HEK293 (cell line): ENCODE results near the gene IFRD2.
A peak's percentile ranks its signal among the peaks of the same experiment; 100 is the strongest.

Experiments
- CTCF ChIA-PET: fragments of 350-600 bp; formaldehyde crosslinking; extraction: SDS; loops from one replicate; lab custom pipeline; 2021; ENCODE audit warnings: antibody characterized with exemption; lab: Yijun Ruan, JAX
- POLR2A ChIA-PET: fragments of 300-600 bp; formaldehyde crosslinking; extraction: SDS; loops from one replicate; lab custom pipeline; 2020; ENCODE audit warnings: antibody characterized with exemption, inconsistent platforms; lab: Yijun Ruan, JAX
- H3K27ac ChIP-seq: fragments of 200-500 bp; sonication (Bioruptor generic); 2 replicates; pipeline ENCODE4 v1.5.1; 2014; ENCODE audit warnings: low read depth, low read length, control low read depth, inconsistent platforms; ENCODE audit errors: extremely low read depth
- H3K36me3 ChIP-seq, 2 experiments: fragments of 200-500 bp in 1 of 2; sonication (Bioruptor generic) in 1 of 2; 1 replicate in 1 of 2; 2 replicates in 1 of 2; pipeline ENCODE4 v1.5.1; 2014 to 2017; ENCODE audit warnings: inconsistent platforms in 2 of 2, low read length in 2 of 2; ENCODE audit not compliant: control insufficient read depth in 2 of 2, insufficient read depth in 1 of 2
- H3K4me1 ChIP-seq: fragments of 200-500 bp; sonication (Bioruptor generic); 2 replicates; pipeline ENCODE4 v1.5.1; 2014; ENCODE audit warnings: mild to moderate bottlenecking, low read length, inconsistent platforms; ENCODE audit not compliant: control insufficient read depth, insufficient read depth
- H3K4me3 ChIP-seq: 2 replicates; pipeline ENCODE4 v1.5.1; 2011; ENCODE audit warnings: low read depth, mild to moderate bottlenecking, control low read depth, low read length, moderate library complexity
- H3K9me3 ChIP-seq: fragments of 200-500 bp; sonication (Bioruptor generic); 2 replicates; pipeline ENCODE4 v1.5.1; 2014; ENCODE audit warnings: low read depth, low read length, inconsistent platforms; ENCODE audit not compliant: control insufficient read depth, insufficient read depth
- ELK4 ChIP-seq: IDR thresholded peaks from 2 replicates; pipeline ENCODE4 v1.6.1; 2011; ENCODE audit warnings: mild to moderate bottlenecking, low read depth, low read length, borderline replicate concordance
- GFI1B ChIP-seq: fragments of 450-650 bp; formaldehyde crosslinking; IDR thresholded peaks from 2 replicates; pipeline ENCODE4 v1.5.1; 2016; ENCODE audit warnings: missing biosample characterization, missing genetic modification characterization
- GLIS2 ChIP-seq: fragments of 450-650 bp; formaldehyde crosslinking; IDR thresholded peaks from 2 replicates; pipeline ENCODE4 v1.5.1; 2016; ENCODE audit warnings: missing biosample characterization, missing genetic modification characterization
- KLF1 ChIP-seq: fragments of 450-650 bp; formaldehyde crosslinking; IDR thresholded peaks from 2 replicates; pipeline ENCODE4 v1.5.1; 2016; ENCODE audit warnings: missing biosample characterization, missing genetic modification characterization
- KLF10 ChIP-seq: fragments of 450-650 bp; IDR thresholded peaks from 2 replicates; pipeline ENCODE4 v1.5.1; 2018; ENCODE audit warnings: missing biosample characterization, mild to moderate bottlenecking, missing genetic modification characterization
- KLF7 ChIP-seq: fragments of 450-650 bp; formaldehyde crosslinking; IDR thresholded peaks from 2 replicates; pipeline ENCODE4 v1.5.1; 2016; ENCODE audit warnings: missing biosample characterization, missing genetic modification characterization, borderline replicate concordance
- PATZ1 ChIP-seq: fragments of 450-650 bp; formaldehyde crosslinking; IDR thresholded peaks from 2 replicates; pipeline ENCODE4 v1.5.1; 2016; ENCODE audit warnings: missing biosample characterization, missing genetic modification characterization
- PBX3 ChIP-seq: sonication (generic); formaldehyde crosslinking; IDR thresholded peaks from 2 replicates; pipeline ENCODE4 v1.8.1; 2022; ENCODE audit warnings: mild to moderate bottlenecking, moderate library complexity, missing genetic modification reagents
- RBAK ChIP-seq: fragments of 450-650 bp; formaldehyde crosslinking; IDR thresholded peaks from 2 replicates; pipeline ENCODE4 v1.5.1; 2016; ENCODE audit warnings: missing biosample characterization, missing genetic modification characterization
- SP3 ChIP-seq: fragments of 450-650 bp; formaldehyde crosslinking; IDR thresholded peaks from 2 replicates; pipeline ENCODE4 v1.5.1; 2016; ENCODE audit warnings: missing biosample characterization, missing genetic modification characterization
- SP7 ChIP-seq: fragments of 450-650 bp; formaldehyde crosslinking; IDR thresholded peaks from 2 replicates; pipeline ENCODE4 v1.5.1; 2016; ENCODE audit warnings: missing biosample characterization, missing genetic modification characterization
- TRIM28 ChIP-seq: IDR thresholded peaks from 2 replicates; pipeline ENCODE4 v1.6.1; 2011; ENCODE audit warnings: low read length, control low read depth, borderline replicate concordance
- ZBTB48 ChIP-seq: fragments of 450-650 bp; formaldehyde crosslinking; IDR thresholded peaks from 2 replicates; pipeline ENCODE4 v1.5.1; 2016; ENCODE audit warnings: missing biosample characterization, missing genetic modification characterization
- ZFP3 ChIP-seq: fragments of 450-650 bp; formaldehyde crosslinking; IDR thresholded peaks from 2 replicates; pipeline ENCODE4 v1.5.1; 2016; ENCODE audit warnings: low read depth, missing biosample characterization, missing genetic modification characterization
- ZFP69B ChIP-seq: fragments of 450-650 bp; formaldehyde crosslinking; IDR thresholded peaks from 2 replicates; pipeline ENCODE4 v1.5.1; 2016; ENCODE audit warnings: missing biosample characterization, missing genetic modification characterization
- ZNF132 ChIP-seq: fragments of 450-650 bp; formaldehyde crosslinking; IDR thresholded peaks from 2 replicates; pipeline ENCODE4 v1.5.1; 2017; ENCODE audit warnings: missing biosample characterization, missing genetic modification characterization, borderline replicate concordance
- ZNF133 ChIP-seq: fragments of 450-650 bp; formaldehyde crosslinking; IDR thresholded peaks from 2 replicates; pipeline ENCODE4 v1.5.1; 2016; ENCODE audit warnings: missing biosample characterization, missing genetic modification characterization
- ZNF140 ChIP-seq: fragments of 450-650 bp; formaldehyde crosslinking; IDR thresholded peaks from 2 replicates; pipeline ENCODE4 v1.5.1; 2016; ENCODE audit warnings: missing biosample characterization, missing genetic modification characterization
- ZNF157 ChIP-seq: fragments of 450-650 bp; formaldehyde crosslinking; IDR thresholded peaks from 2 replicates; pipeline ENCODE4 v1.5.1; 2016; ENCODE audit warnings: missing biosample characterization, missing genetic modification characterization
- ZNF202 ChIP-seq: fragments of 450-650 bp; formaldehyde crosslinking; IDR thresholded peaks from 2 replicates; pipeline ENCODE4 v1.5.1; 2016; ENCODE audit warnings: missing biosample characterization, missing genetic modification characterization, borderline replicate concordance
- ZNF324 ChIP-seq: fragments of 450-650 bp; formaldehyde crosslinking; IDR thresholded peaks from 2 replicates; pipeline ENCODE4 v1.5.1; 2016; ENCODE audit warnings: missing biosample characterization, missing genetic modification characterization
- ZNF335 ChIP-seq: fragments of 450-650 bp; formaldehyde crosslinking; conservative IDR thresholded peaks from 2 replicates; pipeline ENCODE4 v1.5.1; 2016; ENCODE audit warnings: missing biosample characterization, missing genetic modification characterization
- ZNF416 ChIP-seq: fragments of 450-650 bp; formaldehyde crosslinking; IDR thresholded peaks from 2 replicates; pipeline ENCODE4 v1.5.1; 2016; ENCODE audit warnings: missing biosample characterization, missing genetic modification characterization
- ZNF473 ChIP-seq: fragments of 450-650 bp; formaldehyde crosslinking; IDR thresholded peaks from 2 replicates; pipeline ENCODE4 v1.5.1; 2017; ENCODE audit warnings: missing biosample characterization, missing genetic modification characterization
- ZNF548 ChIP-seq: fragments of 450-650 bp; formaldehyde crosslinking; IDR thresholded peaks from 2 replicates; pipeline ENCODE4 v1.5.1; 2016; ENCODE audit warnings: missing biosample characterization, missing genetic modification characterization
- ZNF549 ChIP-seq: fragments of 450-650 bp; IDR thresholded peaks from 2 replicates; pipeline ENCODE4 v1.5.1; 2018; ENCODE audit warnings: missing biosample characterization, missing genetic modification characterization, mild to moderate bottlenecking, inconsistent platforms, moderate library complexity
- ZNF629 ChIP-seq: fragments of 450-650 bp; formaldehyde crosslinking; IDR thresholded peaks from 2 replicates; pipeline ENCODE4 v1.5.1; 2017; ENCODE audit warnings: missing biosample characterization, missing genetic modification characterization
- ZNF692 ChIP-seq: fragments of 450-650 bp; formaldehyde crosslinking; IDR thresholded peaks from 2 replicates; pipeline ENCODE4 v1.5.1; 2016; ENCODE audit warnings: missing biosample characterization, missing genetic modification characterization
- ZNF707 ChIP-seq: fragments of 450-650 bp; formaldehyde crosslinking; IDR thresholded peaks from 2 replicates; pipeline ENCODE4 v1.5.1; 2016; ENCODE audit warnings: missing biosample characterization, missing genetic modification characterization
- ZSCAN30 ChIP-seq: fragments of 450-650 bp; IDR thresholded peaks from 2 replicates; pipeline ENCODE4 v1.5.1; 2018; ENCODE audit warnings: missing biosample characterization, mild to moderate bottlenecking, missing genetic modification characterization, moderate library complexity
- ZXDB ChIP-seq: fragments of 450-650 bp; formaldehyde crosslinking; IDR thresholded peaks from 2 replicates; pipeline ENCODE4 v1.5.1; 2016; ENCODE audit warnings: missing biosample characterization, missing genetic modification characterization

Gene IFRD2

GRCh38 chr3:50245831-50246516, 46.3 kb downstream of the IFRD2 start:
- ChIA-PET CTCF (interaction anchor here (0.6 to 5.5 kb wide), 26 partner anchors 9 to 455 kb away, joined by 3 to 71 read pairs (median 5); partner anchors contain the start of genes GNAI2, GNAT1, IFRD2 and LSMEM2), POLR2A (interaction anchor here (0.7 to 1.8 kb wide), 4 partner anchors 10 to 19 kb away, joined by 3 to 17 read pairs (median 6); partner anchors contain the start of gene GNAI2)
- H3K4me3 ChIP-seq = peak overlapping the region; percentile 26
- peak overlapping the region; percentile 43 for H3K27ac ChIP-seq
- H3K4me1 ChIP-seq = peaks cover 6% of the 10 kb centered on the region; the same call in 1 of the 2 replicates
- no peaks in the 10 kb centered on the region for H3K9me3 ChIP-seq
- H3K36me3 ChIP-seq = peaks cover 0 to 3% of the 10 kb centered on the region in 2 experiments; a peak in 2 of 3 replicates
- TF ChIP-seq SP7 = peak; percentile 66
- no peak for TF ChIP-seq ZNF707 (tag by site-specific recombination)
- peak; percentile 51; the same call in 1 of the 2 replicates for TF ChIP-seq ZNF324 (tag by site-specific recombination)
- peak; percentile 31; the same call in 1 of the 2 replicates for TF ChIP-seq SP3 (tag by site-specific recombination)
- peak; percentile 61 for TF ChIP-seq ZNF335 (tag by site-specific recombination)
- peak; percentile 61; the same call in 1 of the 2 replicates for TF ChIP-seq ZSCAN30 (tag by site-specific recombination)
- TF ChIP-seq ZBTB48 (tag by site-specific recombination) = peak; percentile 83
- no peak for TF ChIP-seq ZNF416 (tag by site-specific recombination)
- no peak for TF ChIP-seq ZNF157 (tag by site-specific recombination)
- TF ChIP-seq ZNF133 (tag by site-specific recombination) = no peak
- TF ChIP-seq ZFP3 (tag by site-specific recombination) = no peak
- TF ChIP-seq ZNF202 (tag by site-specific recombination) = no peak
- TF ChIP-seq ZNF473 (tag by site-specific recombination) = no peak
- TF ChIP-seq PBX3 (CRISPR knock-in tag) = no peak
- TF ChIP-seq RBAK (tag by site-specific recombination) = no peak
- TF ChIP-seq ZNF692 = peak; percentile 38; the same call in 1 of the 2 replicates
- TF ChIP-seq PATZ1 = peak; percentile 91
- TF ChIP-seq ZNF548 = no peak
- TF ChIP-seq ELK4 = no peak
- no peak for TF ChIP-seq TRIM28
- peak; percentile 44; the same call in 1 of the 2 replicates for TF ChIP-seq ZXDB (tag by site-specific recombination)
- TF ChIP-seq GFI1B = no peak
- no peak for TF ChIP-seq ZNF549 (tag by site-specific recombination)
- no peak for TF ChIP-seq ZNF132 (tag by site-specific recombination)
- TF ChIP-seq KLF1 = peak; percentile 31; the same call in 1 of the 2 replicates
- TF ChIP-seq GLIS2 (tag by site-specific recombination) = peak; percentile 59; the same call in 1 of the 2 replicates
- peak; percentile 29; the same call in 1 of the 2 replicates for TF ChIP-seq KLF7 (tag by site-specific recombination)
- TF ChIP-seq ZNF629 (tag by site-specific recombination) = 0 out of 2 replicates have a peak, but pooled peaks have one; percentile 48
- TF ChIP-seq ZFP69B (tag by site-specific recombination) = 0 out of 2 replicates have a peak, but pooled peaks have one; percentile 15
- peak; percentile 58; the same call in 1 of the 2 replicates for TF ChIP-seq KLF10
- TF ChIP-seq ZNF140 (tag by site-specific recombination) = no peak
